H9 (cell line): ENCODE results near the gene PCDHGA8. TPM values are rescaled to one million over a fixed set of nuclear protein-coding genes. Genes with fewer than 3 reads are reported as not detected.

Experiments
- DNase-seq: peaks from one replicate; pipeline ENCODE4 v3.0.0-alpha.2; 2017
- H2AFZ ChIP-seq: one replicate; pipeline ENCODE4 v1.6.1; 2013; ENCODE audit warnings: mild to moderate bottlenecking, low read length, control low read depth, moderate library complexity
- H2AK5ac ChIP-seq: 2 replicates; pipeline ENCODE4 v1.6.1; 2013; ENCODE audit warnings: low read length, control low read depth, mixed read lengths; ENCODE audit not compliant: insufficient read length
- H2BK120ac ChIP-seq: one replicate; pipeline ENCODE4 v1.6.1; 2013; ENCODE audit warnings: low read depth, mild to moderate bottlenecking, low read length, control low read depth, inconsistent platforms; ENCODE audit not compliant: poor library complexity, severe bottlenecking
- H2BK12ac ChIP-seq: 2 replicates; pipeline ENCODE4 v1.6.1; 2013; ENCODE audit warnings: low read length, control low read depth, mixed read lengths, low read depth; ENCODE audit not compliant: insufficient read length
- H2BK15ac ChIP-seq: 2 replicates; pipeline ENCODE4 v1.6.1; 2013; ENCODE audit warnings: low read depth, low read length, control low read depth
- H2BK20ac ChIP-seq: one replicate; pipeline ENCODE4 v1.6.1; 2013; ENCODE audit warnings: low read depth, mild to moderate bottlenecking, low read length, control low read depth, inconsistent platforms; ENCODE audit not compliant: poor library complexity, severe bottlenecking
- H2BK5ac ChIP-seq: 2 replicates; pipeline ENCODE4 v1.6.1; 2013; ENCODE audit warnings: low read length, control low read depth, mixed read lengths; ENCODE audit not compliant: insufficient read length
- H3K14ac ChIP-seq: 2 replicates; pipeline ENCODE4 v1.6.1; 2013; ENCODE audit warnings: low read length, control low read depth; ENCODE audit not compliant: insufficient read depth
- H3K18ac ChIP-seq: 2 replicates; pipeline ENCODE4 v1.6.1; 2013; ENCODE audit warnings: low read depth, mild to moderate bottlenecking, mixed read lengths, low read length, control low read depth; ENCODE audit not compliant: insufficient read length
- H3K23ac ChIP-seq: 2 replicates; pipeline ENCODE4 v1.6.1; 2013; ENCODE audit warnings: low read length, control low read depth, mixed read lengths, low read depth; ENCODE audit not compliant: insufficient read length
- H3K23me2 ChIP-seq: 2 replicates; pipeline ENCODE4 v1.6.1; 2013; ENCODE audit warnings: low read depth, mild to moderate bottlenecking, mixed read lengths, low read length, control low read depth; ENCODE audit not compliant: insufficient read length, poor library complexity, severe bottlenecking
- H3K27ac ChIP-seq: 2 replicates; pipeline ENCODE4 v1.5.1; 2013; ENCODE audit warnings: low read length, control low read depth, mixed read lengths, low read depth; ENCODE audit not compliant: insufficient read length
- H3K27me3 ChIP-seq: 2 replicates; pipeline ENCODE4 v1.6.1; 2013; ENCODE audit warnings: low read length, control low read depth, inconsistent platforms; ENCODE audit not compliant: insufficient read depth
- H3K4ac ChIP-seq: 2 replicates; pipeline ENCODE4 v1.6.1; 2013; ENCODE audit warnings: low read depth, mild to moderate bottlenecking, control low read depth, inconsistent platforms, low read length, moderate library complexity
- H3K4me1 ChIP-seq: 2 replicates; pipeline ENCODE4 v1.6.1; 2013; ENCODE audit warnings: low read length, control low read depth, inconsistent platforms; ENCODE audit not compliant: insufficient read depth
- H3K4me2 ChIP-seq: 2 replicates; pipeline ENCODE4 v1.6.1; 2013; ENCODE audit warnings: low read length, control low read depth, mixed read lengths; ENCODE audit not compliant: insufficient read length, insufficient read depth
- H3K56ac ChIP-seq: 2 replicates; pipeline ENCODE4 v1.6.1; 2013; ENCODE audit warnings: low read depth, mild to moderate bottlenecking, mixed read lengths, low read length, control low read depth; ENCODE audit not compliant: insufficient read length
- H3K79me1 ChIP-seq: 2 replicates; pipeline ENCODE4 v1.6.1; 2013; ENCODE audit warnings: low read depth, mild to moderate bottlenecking, moderate library complexity, low read length, control low read depth, inconsistent platforms; ENCODE audit not compliant: insufficient read depth, poor library complexity, severe bottlenecking
- H3K79me2 ChIP-seq: 2 replicates; pipeline ENCODE4 v1.6.1; 2013; ENCODE audit warnings: low read length, control low read depth, inconsistent platforms; ENCODE audit not compliant: insufficient read depth
- H3K9ac ChIP-seq: 2 replicates; pipeline ENCODE4 v1.6.1; 2013; ENCODE audit warnings: low read length, control low read depth, mixed read lengths; ENCODE audit not compliant: insufficient read length; ENCODE audit errors: extremely low read depth
- H3K9me3 ChIP-seq: one replicate; pipeline ENCODE4 v1.6.1; 2013; ENCODE audit warnings: low read depth, low read length, inconsistent platforms; ENCODE audit not compliant: control insufficient read depth
- H3T11ph ChIP-seq: one replicate; pipeline ENCODE4 v1.6.1; 2013; ENCODE audit warnings: mild to moderate bottlenecking, low read length, control low read depth, inconsistent platforms
- H4K20me1 ChIP-seq: one replicate; pipeline ENCODE4 v1.6.1; 2013; ENCODE audit not compliant: control insufficient read depth, insufficient read length, insufficient read depth
- H4K5ac ChIP-seq: 2 replicates; pipeline ENCODE4 v1.6.1; 2013; ENCODE audit warnings: low read depth, mild to moderate bottlenecking, mixed read lengths, low read length, control low read depth; ENCODE audit not compliant: insufficient read length
- H4K8ac ChIP-seq: replicated peaks from 2 replicates; pipeline ENCODE4 v1.6.1; 2013; ENCODE audit warnings: low read length, control low read depth, mixed read lengths, low read depth; ENCODE audit not compliant: insufficient read length
- H4K91ac ChIP-seq: 2 replicates; pipeline ENCODE4 v1.6.1; 2013; ENCODE audit warnings: low read depth, mild to moderate bottlenecking, moderate library complexity, mixed read lengths, low read length, control low read depth; ENCODE audit not compliant: insufficient read length
- H3K27ac Mint-ChIP-seq, 3 experiments: 2 replicates in 2 of 3; 3 replicates in 1 of 3; pipeline ENCODE4 v1.8.0; 2020 to 2021; ENCODE audit warnings: mixed read lengths in 3 of 3, mild to moderate bottlenecking in 1 of 3, moderate library complexity in 1 of 3
- H3K27me3 Mint-ChIP-seq: 2 replicates; pipeline ENCODE4 v1.8.0; 2021; ENCODE audit warnings: low read depth, mild to moderate bottlenecking, moderate library complexity, mixed read lengths
- H3K36me3 Mint-ChIP-seq, 3 experiments: 2 replicates in 2 of 3; 3 replicates in 1 of 3; pipeline ENCODE4 v1.8.0; 2020 to 2021; ENCODE audit warnings: low read depth in 3 of 3, mixed read lengths in 3 of 3; ENCODE audit not compliant: insufficient read depth in 1 of 3
- H3K4me1 Mint-ChIP-seq, 2 experiments: 2 replicates each; pipeline ENCODE4 v1.8.0; 2020; ENCODE audit warnings: mixed read lengths in 2 of 2
- H3K4me3 Mint-ChIP-seq, 2 experiments: 2 replicates in 1 of 2; 3 replicates in 1 of 2; pipeline ENCODE4 v1.8.0; 2020 to 2021; ENCODE audit warnings: mild to moderate bottlenecking in 2 of 2, mixed read lengths in 2 of 2, moderate library complexity in 1 of 2
- H3K9me3 Mint-ChIP-seq, 2 experiments: 2 replicates in 1 of 2; 3 replicates in 1 of 2; pipeline ENCODE4 v1.8.0; 2020; ENCODE audit warnings: mild to moderate bottlenecking in 2 of 2, mixed read lengths in 2 of 2, moderate library complexity in 1 of 2
- CTCF ChIP-seq: fragments of 200-600 bp; sonication (generic); conservative IDR thresholded peaks from 3 replicates; pipeline ENCODE4 v1.8.0; 2021; ENCODE audit warnings: antibody characterized with exemption, mild to moderate bottlenecking
- WGBS: extraction: QIAGEN DNeasy Blood & Tissue Kit; methylation state at CpG from one replicate; pipeline ENCODE4 v1.1.7; 2013; ENCODE audit warnings: missing lambda C conversion rate, low lambda C conversion rate, mixed read lengths; ENCODE audit not compliant: insufficient read length; ENCODE audit errors: extremely low coverage; 5-methylcytosine and 5-hydroxymethylcytosine counted together
- total RNA-seq: library from RNA; stranded (reverse); gene quantifications from 2 replicates; pipeline ENCODE4 v1.2.1, GENCODE V29; 2021

Gene PCDHGA8
- total RNA-seq, 1 experiment from 2014 or later: 0.90 TPM

GRCh38 chr5:141343242-141343952 lies 49.0 kb upstream of the PCDHGA8 start, which contains the start of gene PCDHGA3:
PCDHGA3 (plus strand) TSS chr5:141343829; CDS start chr5:141344034, 205 bp downstream.
- no peak within 1 kb of the TSS for H3K9ac ChIP-seq
- H3T11ph ChIP-seq: no peak within 1 kb of the TSS
- peak; percentile 66 for TF ChIP-seq CTCF
- H2BK5ac ChIP-seq: no peak within 1 kb of the TSS
- Mint-ChIP-seq H3K27me3 (peaks cover 9% of the 10 kb centered on the region), H3K9me3 (peaks cover 65 to 77% of the 10 kb centered on the region in 2 experiments), H3K4me1 (peaks cover 2 to 4% of the 10 kb centered on the region in 2 experiments; a peak in 2 of 4 replicates), H3K4me3 (peak within 1 kb of the TSS in 1 of 2 experiments; percentile 44; a peak in 1 of 5 replicates), H3K36me3 (peaks cover 17 to 52% (median 33%) of the 10 kb centered on the region in 3 experiments), H3K27ac (no peak within 1 kb of the TSS)
- no peak within 1 kb of the TSS for H4K91ac ChIP-seq
- no peak within 1 kb of the TSS for H3K56ac ChIP-seq
- H3K4me2 ChIP-seq: no peak within 1 kb of the TSS
- DNase-seq: no peak
- no peaks in the 10 kb centered on the region for H3K4me1 ChIP-seq
- no peaks in the 10 kb centered on the region for H3K79me2 ChIP-seq
- no peak within 1 kb of the TSS for H3K18ac ChIP-seq
- no peaks in the 10 kb centered on the region for H3K23me2 ChIP-seq
- H2AFZ ChIP-seq: peak within 1 kb of the TSS; percentile 35
- H3K14ac ChIP-seq: no peak within 1 kb of the TSS
- no peak within 1 kb of the TSS for H2BK20ac ChIP-seq
- no peaks in the 10 kb centered on the region for H3K27me3 ChIP-seq
- no peak within 1 kb of the TSS for H4K5ac ChIP-seq
- H2BK120ac ChIP-seq: no peak within 1 kb of the TSS
- no peak within 1 kb of the TSS for H2AK5ac ChIP-seq
- H4K8ac ChIP-seq: no peak within 1 kb of the TSS
- H3K27ac ChIP-seq: no peak within 1 kb of the TSS
- no peak within 1 kb of the TSS for H2BK15ac ChIP-seq
- H4K20me1 ChIP-seq: no peaks in the 10 kb centered on the region
- peaks cover 25% of the 10 kb centered on the region for H3K9me3 ChIP-seq
- no peak within 1 kb of the TSS for H3K23ac ChIP-seq
- no peak within 1 kb of the TSS for H3K4ac ChIP-seq
- H3K79me1 ChIP-seq: no peaks in the 10 kb centered on the region
- WGBS: no CpG with 5 or more reads among the region's 9 CpGs
- no peak within 1 kb of the TSS for H2BK12ac ChIP-seq
